ENCODE results near the gene PAIP1.

DNA sequence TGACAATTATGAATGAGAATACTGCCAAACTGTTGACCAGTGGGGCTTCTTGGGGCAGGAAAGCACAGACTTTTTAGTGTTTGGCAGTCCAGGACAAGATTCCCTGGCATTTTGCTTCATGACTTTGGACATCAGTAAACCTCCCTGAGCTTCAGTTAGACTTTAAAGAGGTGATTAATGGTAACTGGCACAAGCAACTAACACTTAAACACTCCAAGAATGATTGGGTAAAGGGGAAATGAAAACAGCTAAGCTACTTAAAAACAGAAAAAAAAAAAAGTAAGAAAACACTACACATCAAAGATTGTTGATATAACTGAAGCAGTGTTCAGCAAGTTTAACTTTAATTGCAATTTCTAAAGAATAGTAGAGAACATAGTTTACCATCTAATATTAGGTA is 13.4 kb downstream of the PAIP1 start:
- TF ChIP-seq, protein P1, sequence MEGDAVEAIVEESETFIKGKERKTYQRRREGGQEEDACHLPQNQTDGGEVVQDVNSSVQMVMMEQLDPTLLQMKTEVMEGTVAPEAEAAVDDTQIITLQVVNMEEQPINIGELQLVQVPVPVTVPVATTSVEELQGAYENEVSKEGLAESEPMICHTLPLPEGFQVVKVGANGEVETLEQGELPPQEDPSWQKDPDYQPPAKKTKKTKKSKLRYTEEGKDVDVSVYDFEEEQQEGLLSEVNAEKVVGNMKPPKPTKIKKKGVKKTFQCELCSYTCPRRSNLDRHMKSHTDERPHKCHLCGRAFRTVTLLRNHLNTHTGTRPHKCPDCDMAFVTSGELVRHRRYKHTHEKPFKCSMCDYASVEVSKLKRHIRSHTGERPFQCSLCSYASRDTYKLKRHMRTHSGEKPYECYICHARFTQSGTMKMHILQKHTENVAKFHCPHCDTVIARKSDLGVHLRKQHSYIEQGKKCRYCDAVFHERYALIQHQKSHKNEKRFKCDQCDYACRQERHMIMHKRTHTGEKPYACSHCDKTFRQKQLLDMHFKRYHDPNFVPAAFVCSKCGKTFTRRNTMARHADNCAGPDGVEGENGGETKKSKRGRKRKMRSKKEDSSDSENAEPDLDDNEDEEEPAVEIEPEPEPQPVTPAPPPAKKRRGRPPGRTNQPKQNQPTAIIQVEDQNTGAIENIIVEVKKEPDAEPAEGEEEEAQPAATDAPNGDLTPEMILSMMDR (IDR thresholded peaks at IDR 0.05 in 4 of 5, conservative IDR thresholded peaks at IDR 0.05 in 1 of 5): no peak
- no peak for TF ChIP-seq POLR2A (IDR thresholded peaks at IDR 0.05)
